ENCODE data around the gene NCL. TPM values are rescaled to one million over a fixed set of nuclear protein-coding genes. Genes with fewer than 3 reads are reported as not detected.

The NCL gene
- total RNA-seq, 1 experiment from 2014 or later = 1,077 TPM

- no peaks in the 10 kb centered on the region for H3K9me3 ChIP-seq (ENCODE audit: control insufficient read depth in 1 of 2, insufficient read depth in 1 of 2, low read depth in 1 of 2, low read length in 2 of 2)
- CTCF ChIA-PET = no interaction called here
- no peak overlapping the region for H2AFZ ChIP-seq (ENCODE audit: low read depth, low read length, poor library complexity, severe bottlenecking)
- RAD21 ChIA-PET (ENCODE audit: low non-redundant PET in 1 of 2, low total read pairs in 2 of 2, uncharacterized antibody in 2 of 2, unreplicated experiment in 2 of 2) = no interaction called here
- ATAC-seq (no peak), DNase-seq (ENCODE audit: low read depth, low spot score) (no peak)
- no peaks in the 10 kb centered on the region for H3K27me3 ChIP-seq (ENCODE audit: insufficient read depth, low read length)
- H3K9ac ChIP-seq (ENCODE audit: low read length) = no peak overlapping the region
- no peaks in the 10 kb centered on the region for H4K20me1 ChIP-seq (ENCODE audit: insufficient read depth)
- H3K4me3 ChIP-seq (replicated peaks in 1 of 2; ENCODE audit: low read depth in 1 of 2, low read length in 2 of 2) = no peak overlapping the region
- POLR2A ChIA-PET = no interaction called here
- no peaks in the 10 kb centered on the region for H3K4me1 ChIP-seq (ENCODE audit: control insufficient read depth in 1 of 2, insufficient read depth in 2 of 2, low read length in 2 of 2)
- H3K79me2 ChIP-seq (ENCODE audit: insufficient read depth, low read length) = no peaks in the 10 kb centered on the region
- intact Hi-C loops (cut with micrococcal nuclease) = no loop called here
- H3K36me3 ChIP-seq (ENCODE audit: control insufficient read depth in 1 of 2, insufficient read depth in 2 of 2, low read length in 2 of 2) = no peaks in the 10 kb centered on the region
- TF ChIP-seq, protein P1, sequence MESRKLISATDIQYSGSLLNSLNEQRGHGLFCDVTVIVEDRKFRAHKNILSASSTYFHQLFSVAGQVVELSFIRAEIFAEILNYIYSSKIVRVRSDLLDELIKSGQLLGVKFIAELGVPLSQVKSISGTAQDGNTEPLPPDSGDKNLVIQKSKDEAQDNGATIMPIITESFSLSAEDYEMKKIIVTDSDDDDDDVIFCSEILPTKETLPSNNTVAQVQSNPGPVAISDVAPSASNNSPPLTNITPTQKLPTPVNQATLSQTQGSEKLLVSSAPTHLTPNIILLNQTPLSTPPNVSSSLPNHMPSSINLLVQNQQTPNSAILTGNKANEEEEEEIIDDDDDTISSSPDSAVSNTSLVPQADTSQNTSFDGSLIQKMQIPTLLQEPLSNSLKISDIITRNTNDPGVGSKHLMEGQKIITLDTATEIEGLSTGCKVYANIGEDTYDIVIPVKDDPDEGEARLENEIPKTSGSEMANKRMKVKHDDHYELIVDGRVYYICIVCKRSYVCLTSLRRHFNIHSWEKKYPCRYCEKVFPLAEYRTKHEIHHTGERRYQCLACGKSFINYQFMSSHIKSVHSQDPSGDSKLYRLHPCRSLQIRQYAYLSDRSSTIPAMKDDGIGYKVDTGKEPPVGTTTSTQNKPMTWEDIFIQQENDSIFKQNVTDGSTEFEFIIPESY (IDR thresholded peaks at IDR 0.05; ENCODE audit: extremely low read depth, insufficient replicate concordance, low read length) = no peak
- no peak for TF ChIP-seq SIN3A (IDR thresholded peaks at IDR 0.05; ENCODE audit: low read depth)
- TF ChIP-seq ZNF274 (IDR thresholded peaks at IDR 0.05; ENCODE audit: low read depth, low read length) = no peak
- TF ChIP-seq EGR1 (IDR thresholded peaks at IDR 0.05; ENCODE audit: low read depth) = no peak
- TF ChIP-seq POLR2AphosphoS5 (IDR thresholded peaks at IDR 0.05; ENCODE audit: low read depth, low read length) = no peak
- no peak for TF ChIP-seq ELF1 (IDR thresholded peaks at IDR 0.05; ENCODE audit: borderline replicate concordance, low read depth)
- TF ChIP-seq FOSL1 (IDR thresholded peaks at IDR 0.05; ENCODE audit: low read depth) = no peak
- TF ChIP-seq ZFX (IDR thresholded peaks at IDR 0.05) = no peak
- TF ChIP-seq, protein P2, sequence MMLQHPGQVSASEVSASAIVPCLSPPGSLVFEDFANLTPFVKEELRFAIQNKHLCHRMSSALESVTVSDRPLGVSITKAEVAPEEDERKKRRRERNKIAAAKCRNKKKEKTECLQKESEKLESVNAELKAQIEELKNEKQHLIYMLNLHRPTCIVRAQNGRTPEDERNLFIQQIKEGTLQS (IDR thresholded peaks at IDR 0.05) = no peak
- TF ChIP-seq POLR2A (IDR thresholded peaks at IDR 0.05; ENCODE audit: borderline replicate concordance, extremely low read depth, insufficient read depth, insufficient read length) = no peak
- no peak for TF ChIP-seq JUND (IDR thresholded peaks at IDR 0.05)
- TF ChIP-seq EZH2phosphoT487 (IDR thresholded peaks at IDR 0.05; ENCODE audit: borderline replicate concordance) = no peak
- no peak for TF ChIP-seq SRF (IDR thresholded peaks at IDR 0.05; ENCODE audit: low read depth)
- no peak overlapping the region for H3K4me2 ChIP-seq (ENCODE audit: low read length)
- BruUV-seq (replicated peaks) = no TSS peak
- H3K9me2 ChIP-seq (ENCODE audit: insufficient read depth) = no peaks in the 10 kb centered on the region
- H3K27ac ChIP-seq (ENCODE audit: low read depth, low read length) = no peak overlapping the region
Measured at GRCh38 chr2:231418820-231419640, 45.3 kb downstream of the NCL start.

All from HCT116 (cell line).